PC-9 (cell line): Measurements from ENCODE around the gene GSTM1. TPM values are rescaled to one million over a fixed set of nuclear protein-coding genes. Genes with fewer than 3 reads are reported as not detected.

Experiments
- BruUV-seq: library from RNA; stranded (reverse); fragments of 400-500 nt; replicated peaks from 2 replicates; lab custom pipeline; 2021; lab: Mats Ljungman, UMichigan
- CTCF ChIA-PET: fragments of 300-600 bp; sonication (Branson Sonifier 250); formaldehyde crosslinking; loops from one replicate; lab custom pipeline; 2022; ENCODE audit warnings: antibody characterized with exemption; lab: Charles Lee
- POLR2A ChIA-PET: fragments of 300-600 bp; sonication (Branson Sonifier 250); formaldehyde crosslinking; loops from one replicate; lab custom pipeline; 2022; ENCODE audit warnings: antibody characterized with exemption; ENCODE audit not compliant: unreplicated experiment; lab: Charles Lee
- DNase-seq, 2 experiments: peaks; one replicate each; pipeline versions ENCODE4 v3.0.0 to v3.0.0-alpha.2; 2015 to 2022; ENCODE audit warnings: mixed read lengths in 1 of 2
- H2AFZ ChIP-seq: fragments of 200-600 bp; sonication (generic); 2 replicates; pipeline ENCODE4 v1.8.1; 2017; ENCODE audit warnings: antibody characterized with exemption
- H3F3A ChIP-seq: fragments of 200-600 bp; sonication (generic); 2 replicates; pipeline ENCODE4 v1.8.1; 2017; ENCODE audit warnings: antibody characterized with exemption, mild to moderate bottlenecking, low read depth; ENCODE audit not compliant: insufficient read depth
- H3K27ac ChIP-seq: fragments of 200-600 bp; sonication (generic); 2 replicates; pipeline ENCODE4 v1.6.1; 2016; ENCODE audit warnings: mixed run types
- H3K27me3 ChIP-seq: fragments of 200-600 bp; sonication (generic); 2 replicates; pipeline ENCODE4 v1.6.1; 2016; ENCODE audit warnings: low read depth, mixed run types; ENCODE audit not compliant: insufficient read depth
- H3K36me3 ChIP-seq: fragments of 200-600 bp; sonication (generic); 2 replicates; pipeline ENCODE4 v1.6.1; 2016; ENCODE audit warnings: low read depth, mixed run types
- H3K4me1 ChIP-seq: fragments of 200-600 bp; sonication (generic); replicated peaks from 2 replicates; pipeline ENCODE4 v1.6.1; 2016; ENCODE audit warnings: mixed run types; ENCODE audit not compliant: insufficient read depth
- H3K4me2 ChIP-seq: fragments of 200-600 bp; sonication (generic); 2 replicates; pipeline ENCODE4 v1.6.1; 2017; ENCODE audit warnings: mixed run types
- H3K4me3 ChIP-seq: fragments of 200-600 bp; sonication (generic); 2 replicates; pipeline ENCODE4 v1.6.1; 2016; ENCODE audit warnings: mixed run types
- H3K79me2 ChIP-seq: fragments of 200-600 bp; sonication (generic); 2 replicates; pipeline ENCODE4 v1.6.1; 2017; ENCODE audit warnings: low read depth, mixed run types
- H3K9me2 ChIP-seq: fragments of 200-600 bp; sonication (generic); 2 replicates; pipeline ENCODE4 v1.8.1; 2017; ENCODE audit warnings: mild to moderate bottlenecking; ENCODE audit not compliant: insufficient read depth
- H3K9me3 ChIP-seq: fragments of 200-600 bp; sonication (generic); 2 replicates; pipeline ENCODE4 v1.8.1; 2016; ENCODE audit warnings: low read depth; ENCODE audit not compliant: insufficient read depth
- H4K20me1 ChIP-seq: fragments of 200-600 bp; sonication (generic); 2 replicates; pipeline ENCODE4 v1.8.1; 2017; ENCODE audit not compliant: insufficient read depth
- CTCF ChIP-seq: fragments of 200-600 bp; sonication (generic); conservative IDR thresholded peaks from 2 replicates; pipeline ENCODE4 v1.6.1; 2017; ENCODE audit warnings: mixed run types, antibody characterized with exemption, mild to moderate bottlenecking, moderate library complexity
- EZH2 ChIP-seq: fragments of 200-600 bp; sonication (generic); IDR thresholded peaks from 2 replicates; pipeline ENCODE4 v1.8.0; 2017; ENCODE audit warnings: antibody characterized with exemption, low read depth
- intact Hi-C: fragments of 100-400 bp; cut with micrococcal nuclease; formaldehyde crosslinking; loops from one replicate; pipeline ENCODE4 v1.10.0; 2022; ENCODE audit not compliant: unreplicated experiment
- total RNA-seq: library from RNA; stranded (reverse); gene quantifications from 2 replicates; pipeline ENCODE4 v1.2.3, GENCODE V29; 2021

Gene GSTM1
- total RNA-seq, 1 experiment from 2014 or later = not detected

DNA sequence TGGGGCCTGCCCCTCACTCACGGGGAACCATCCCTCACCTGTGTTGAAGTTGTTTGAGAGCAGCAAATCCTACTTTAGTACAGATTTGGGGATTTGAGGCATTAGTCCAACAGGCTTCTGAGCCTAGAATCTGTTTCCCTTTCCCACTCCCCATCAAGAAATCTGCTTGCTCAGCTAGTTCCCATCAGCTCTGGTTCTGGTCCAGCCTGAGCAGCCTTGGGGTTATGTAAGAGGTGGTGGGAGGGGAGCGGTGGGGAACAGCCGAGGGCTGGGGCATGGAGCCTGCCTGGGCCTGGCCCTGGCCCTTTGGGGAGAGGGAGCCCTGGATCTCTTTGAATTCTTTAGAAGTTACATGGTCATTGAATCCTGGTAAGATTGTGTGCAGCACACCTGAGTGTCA, 28.5 kb downstream of the GSTM1 start:
- no TSS peak for BruUV-seq
- intact Hi-C loops = loop anchor here (5.0 kb wide), 1 partner anchor 59 kb away; the partner anchor contains the start of gene GSTM4
- H3F3A ChIP-seq = peaks cover 23% of the 10 kb centered on the region
- no peak for DNase-seq
- H4K20me1 ChIP-seq = no peaks in the 10 kb centered on the region
- H3K4me2 ChIP-seq = no peak overlapping the region
- H3K27me3 ChIP-seq = no peaks in the 10 kb centered on the region
- H3K4me1 ChIP-seq = peaks cover 47% of the 10 kb centered on the region
- peaks cover 4% of the 10 kb centered on the region; the same call in 1 of the 2 replicates for H3K9me3 ChIP-seq
- H3K27ac ChIP-seq = peak overlapping the region; percentile 24; the same call in 1 of the 2 replicates
- TF ChIP-seq EZH2 (no peak), CTCF (no peak)
- H3K4me3 ChIP-seq = no peak overlapping the region
- POLR2A ChIA-PET = interaction anchor here (0.8 kb wide), 1 partner anchor 12 kb away, joined by 5 read pairs; no protein-coding TSS in a partner anchor
- CTCF ChIA-PET = no interaction called here
- H3K36me3 ChIP-seq = no peaks in the 10 kb centered on the region
- no peaks in the 10 kb centered on the region for H3K79me2 ChIP-seq
- H2AFZ ChIP-seq = no peak overlapping the region
- no peaks in the 10 kb centered on the region for H3K9me2 ChIP-seq

DNA sequence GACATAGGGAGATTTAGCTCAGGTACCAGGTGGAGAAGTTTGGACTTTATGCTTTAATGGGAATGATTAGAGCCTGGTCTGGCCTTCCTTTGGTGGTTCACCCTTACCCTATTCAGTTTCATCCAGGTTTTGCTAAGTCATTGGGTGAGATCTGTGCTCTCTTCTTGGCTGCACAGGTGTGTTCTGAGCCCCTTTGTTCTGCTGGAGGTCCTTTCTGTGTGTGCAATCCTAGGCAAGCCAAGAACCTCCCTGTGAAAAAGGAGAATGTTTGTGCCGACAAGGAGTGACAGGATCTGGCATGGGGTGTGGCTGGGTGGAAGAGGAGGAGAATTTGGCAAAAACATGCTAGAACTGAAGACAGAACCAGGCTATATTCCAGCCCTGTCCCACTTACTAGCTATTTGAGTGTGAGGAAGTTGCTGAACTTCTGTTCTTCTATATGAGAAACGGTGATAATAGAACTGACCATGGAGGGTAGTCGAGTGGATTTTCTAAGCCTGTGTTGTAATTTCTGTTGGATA, 29.0 kb downstream of the GSTM1 start:
- H3K9me3 ChIP-seq = peaks cover 5% of the 10 kb centered on the region
- no peaks in the 10 kb centered on the region for H3K79me2 ChIP-seq
- POLR2A ChIA-PET = no interaction called here
- H3K4me2 ChIP-seq = peak overlapping the region; percentile 15; the same call in 1 of the 2 replicates
- peak overlapping the region; percentile 24; the same call in 1 of the 2 replicates for H3K27ac ChIP-seq
- H3K4me1 ChIP-seq = peaks cover 52% of the 10 kb centered on the region
- no peaks in the 10 kb centered on the region for H4K20me1 ChIP-seq
- H3K4me3 ChIP-seq = no peak overlapping the region
- peak in 1 of 2 experiments; percentile 35 for DNase-seq
- no peak overlapping the region for H2AFZ ChIP-seq
- intact Hi-C loops = loop anchor here (5.0 kb wide), 1 partner anchor 59 kb away; the partner anchor contains the start of gene GSTM4
- no peaks in the 10 kb centered on the region for H3K27me3 ChIP-seq
- H3F3A ChIP-seq = peaks cover 25% of the 10 kb centered on the region
- TF ChIP-seq CTCF (no peak), EZH2 (no peak)
- H3K36me3 ChIP-seq = no peaks in the 10 kb centered on the region
- no TSS peak for BruUV-seq
- no peaks in the 10 kb centered on the region for H3K9me2 ChIP-seq
- CTCF ChIA-PET = interaction anchor here (0.7 kb wide), 1 partner anchor 47 kb away, joined by 5 read pairs; no protein-coding TSS in a partner anchor

- DNase-seq = no peak
- Histone ChIP-seq H3K27ac (peak overlapping the region; percentile 92; the same call in 1 of the 2 replicates), H3F3A (peaks cover 25% of the 10 kb centered on the region), H3K79me2 (no peaks in the 10 kb centered on the region), H3K36me3 (no peaks in the 10 kb centered on the region), H3K4me1 (peaks cover 53% of the 10 kb centered on the region), H3K9me3 (peaks cover 14% of the 10 kb centered on the region), H3K4me3 (no peak overlapping the region), H3K4me2 (no peak overlapping the region), H3K27me3 (no peaks in the 10 kb centered on the region), H2AFZ (no peak overlapping the region), H4K20me1 (no peaks in the 10 kb centered on the region), H3K9me2 (no peaks in the 10 kb centered on the region)
- ChIA-PET POLR2A (no interaction called here), CTCF (interaction anchor here (0.6 kb wide), 1 partner anchor 63 kb away, joined by 3 read pairs; no protein-coding TSS in a partner anchor)
- TF ChIP-seq EZH2 (no peak), CTCF (no peak)
- BruUV-seq = no TSS peak
- intact Hi-C loops = loop anchor here (5.0 kb wide), 1 partner anchor 60 kb away; the partner anchor contains the start of gene GSTM4
Measured at GRCh38 chr1:109717729-109718128, 30.1 kb downstream of the GSTM1 start.
